CD14-positive monocyte (primary cell): ENCODE data around the gene CEP68. TPM values are rescaled to one million over a fixed set of nuclear protein-coding genes. Genes with fewer than 3 reads are reported as not detected.

Experiments
- DNase-seq, 3 donors: peaks; one replicate each; pipeline ENCODE4 v3.0.0-alpha.2; 2011 to 2022
- H2AFZ ChIP-seq: 2 replicates; pipeline ENCODE4 v1.6.0; 2012; ENCODE audit warnings: mild to moderate bottlenecking, low read depth, low read length, inconsistent platforms; ENCODE audit not compliant: insufficient read depth, poor library complexity, severe bottlenecking
- H3K27ac ChIP-seq, 2 donors: 1 replicate in 1 of 2; 2 replicates in 1 of 2; pipeline ENCODE4 v1.5.1; 2012 to 2013; ENCODE audit warnings: low read length in 2 of 2, control low read depth in 1 of 2, inconsistent platforms in 1 of 2, low read depth in 1 of 2, mild to moderate bottlenecking in 1 of 2
- H3K27me3 ChIP-seq, 2 donors: one replicate each; pipeline versions ENCODE4 v1.6.0 to v1.6.1; 2011 to 2013; ENCODE audit warnings: low read length in 2 of 2; ENCODE audit not compliant: control insufficient read depth in 2 of 2, insufficient read depth in 2 of 2
- H3K36me3 ChIP-seq, 2 donors: replicated peaks in 1 of 2; 1 replicate in 1 of 2; 2 replicates in 1 of 2; pipeline versions ENCODE4 v1.5.1 to v1.6.1; 2012 to 2013; ENCODE audit warnings: low read length in 2 of 2, control low read depth in 1 of 2, inconsistent platforms in 1 of 2, mild to moderate bottlenecking in 1 of 2; ENCODE audit not compliant: insufficient read depth in 2 of 2, control insufficient read depth in 1 of 2
- H3K4me1 ChIP-seq, 2 donors: 1 replicate in 1 of 2; 2 replicates in 1 of 2; pipeline versions ENCODE4 v1.5.1 to v1.6.1; 2012 to 2013; ENCODE audit warnings: low read length in 2 of 2, control low read depth in 1 of 2, inconsistent platforms in 1 of 2, mild to moderate bottlenecking in 1 of 2, moderate library complexity in 1 of 2; ENCODE audit not compliant: insufficient read depth in 2 of 2, control insufficient read depth in 1 of 2
- H3K4me2 ChIP-seq: replicated peaks from 2 replicates; pipeline ENCODE3; 2012; ENCODE audit warnings: low read length, moderate library complexity, mild to moderate bottlenecking; ENCODE audit not compliant: poor library complexity, severe bottlenecking; ENCODE audit errors: extremely low read depth
- H3K4me3 ChIP-seq, 3 experiments: fragments of 200-600 bp in 1 of 3; sonication (generic) in 1 of 3; replicated peaks in 1 of 3; 1 replicate in 2 of 3; 2 replicates in 1 of 3; pipeline ENCODE4 v1.5.1; 2011 to 2013; ENCODE audit warnings: low read length in 3 of 3, mild to moderate bottlenecking in 3 of 3, control low read depth in 2 of 3, low read depth in 2 of 3, inconsistent platforms in 1 of 3, moderate library complexity in 1 of 3
- H3K79me2 ChIP-seq: 2 replicates; pipeline ENCODE4 v1.6.0; 2012; ENCODE audit warnings: mild to moderate bottlenecking, control low read depth, inconsistent platforms, low read length, moderate library complexity; ENCODE audit not compliant: insufficient read depth
- H3K9ac ChIP-seq: 2 replicates; pipeline ENCODE4 v1.6.0; 2017; ENCODE audit warnings: low read length, mild to moderate bottlenecking; ENCODE audit not compliant: insufficient read depth, poor library complexity, severe bottlenecking
- H3K9me3 ChIP-seq, 2 donors: replicated peaks in 1 of 2; 1 replicate in 1 of 2; 2 replicates in 1 of 2; pipeline versions ENCODE4 v1.5.1 to v1.6.1; 2012 to 2013; ENCODE audit warnings: low read length in 2 of 2, control low read depth in 1 of 2; ENCODE audit not compliant: control insufficient read depth in 1 of 2, insufficient read depth in 1 of 2
- H4K20me1 ChIP-seq: 2 replicates; pipeline ENCODE4 v1.6.0; 2012; ENCODE audit warnings: mild to moderate bottlenecking, low read length, control low read depth, moderate library complexity; ENCODE audit not compliant: insufficient read depth
- H3K27ac Mint-ChIP-seq, 7 donors: one replicate each; pipeline ENCODE4 v1.8.0; 2020; ENCODE audit warnings: mild to moderate bottlenecking in 7 of 7, mixed read lengths in 7 of 7, moderate library complexity in 6 of 7, inconsistent platforms in 2 of 7
- H3K27me3 Mint-ChIP-seq, 3 donors: one replicate each; pipeline ENCODE4 v1.8.0; 2021 to 2022; ENCODE audit warnings: low read depth in 3 of 3, mild to moderate bottlenecking in 3 of 3, mixed read lengths in 3 of 3, moderate library complexity in 3 of 3, inconsistent platforms in 1 of 3
- H3K36me3 Mint-ChIP-seq, 2 donors: one replicate each; pipeline ENCODE4 v1.8.0; 2020; ENCODE audit warnings: mixed read lengths in 2 of 2, inconsistent platforms in 1 of 2, mild to moderate bottlenecking in 1 of 2
- H3K4me1 Mint-ChIP-seq: one replicate; pipeline ENCODE4 v1.8.0; 2020; ENCODE audit warnings: mild to moderate bottlenecking, mixed read lengths
- H3K4me3 Mint-ChIP-seq, 2 donors: one replicate each; pipeline ENCODE4 v1.8.0; 2020; ENCODE audit warnings: mild to moderate bottlenecking in 2 of 2, mixed read lengths in 2 of 2, moderate library complexity in 1 of 2
- H3K9me3 Mint-ChIP-seq, 7 donors: one replicate each; pipeline ENCODE4 v1.8.0; 2020 to 2022; ENCODE audit warnings: mixed read lengths in 7 of 7, mild to moderate bottlenecking in 6 of 7, moderate library complexity in 6 of 7, inconsistent platforms in 2 of 7
- WGBS: methylation state at CpG from one replicate; pipeline ENCODE4 v1.1.5; 2013; ENCODE audit warnings: missing lambda C conversion rate; ENCODE audit not compliant: insufficient coverage; 5-methylcytosine and 5-hydroxymethylcytosine counted together
- intact Hi-C, 2 donors: fragments of 100-400 bp; cut with micrococcal nuclease; formaldehyde crosslinking; loops; one replicate each; pipeline versions ENCODE4 v1.15.0 to v1.15.1; 2023
- polyA plus RNA-seq, 3 donors: library from polyadenylated mRNA; depleted of rRNA in 1 of 3; unstranded in 2 of 3; stranded (reverse) in 1 of 3; fragments of 300-500 nt in 2 of 3; fragments of >200 nt in 1 of 3; fragmentation: Illumina TruSeq in 2 of 3; gene quantifications; 1 replicate in 2 of 3; 2 replicates in 1 of 3; pipeline ENCODE4 v1.2.3, GENCODE V29; 2012 to 2021
- TF ChIP-seq, protein P1 (sequence below): fragments of 200-600 bp; IDR thresholded peaks from one replicate; pipeline ENCODE4 v1.8.0; 2022; ENCODE audit warnings: antibody characterized with exemption, mild to moderate bottlenecking

The CEP68 gene
- polyA plus RNA-seq, 3 donors: 2.5 to 6.5 (median 2.8) TPM

- TF ChIP-seq, protein P1, sequence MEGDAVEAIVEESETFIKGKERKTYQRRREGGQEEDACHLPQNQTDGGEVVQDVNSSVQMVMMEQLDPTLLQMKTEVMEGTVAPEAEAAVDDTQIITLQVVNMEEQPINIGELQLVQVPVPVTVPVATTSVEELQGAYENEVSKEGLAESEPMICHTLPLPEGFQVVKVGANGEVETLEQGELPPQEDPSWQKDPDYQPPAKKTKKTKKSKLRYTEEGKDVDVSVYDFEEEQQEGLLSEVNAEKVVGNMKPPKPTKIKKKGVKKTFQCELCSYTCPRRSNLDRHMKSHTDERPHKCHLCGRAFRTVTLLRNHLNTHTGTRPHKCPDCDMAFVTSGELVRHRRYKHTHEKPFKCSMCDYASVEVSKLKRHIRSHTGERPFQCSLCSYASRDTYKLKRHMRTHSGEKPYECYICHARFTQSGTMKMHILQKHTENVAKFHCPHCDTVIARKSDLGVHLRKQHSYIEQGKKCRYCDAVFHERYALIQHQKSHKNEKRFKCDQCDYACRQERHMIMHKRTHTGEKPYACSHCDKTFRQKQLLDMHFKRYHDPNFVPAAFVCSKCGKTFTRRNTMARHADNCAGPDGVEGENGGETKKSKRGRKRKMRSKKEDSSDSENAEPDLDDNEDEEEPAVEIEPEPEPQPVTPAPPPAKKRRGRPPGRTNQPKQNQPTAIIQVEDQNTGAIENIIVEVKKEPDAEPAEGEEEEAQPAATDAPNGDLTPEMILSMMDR: no peak
- no CpG with 5 or more reads among the region's 6 CpGs for WGBS
- H3K27ac ChIP-seq: no peak overlapping the region
- H3K36me3 ChIP-seq: peaks cover 18 to 41% of the 10 kb centered on the region in 2 donors
- H3K9ac ChIP-seq: no peak overlapping the region
- no peaks in the 10 kb centered on the region for H3K27me3 ChIP-seq
- Mint-ChIP-seq H3K36me3 (peaks cover 44 to 50% of the 10 kb centered on the region in 2 donors), H3K27me3 (no peaks in the 10 kb centered on the region), H3K27ac (no peak overlapping the region), H3K4me1 (peaks cover 51% of the 10 kb centered on the region), H3K4me3 (no peak overlapping the region), H3K9me3 (no peaks in the 10 kb centered on the region)
- H3K4me1 ChIP-seq: peaks cover 43 to 45% of the 10 kb centered on the region in 2 donors
- H3K4me2 ChIP-seq: no peak overlapping the region
- no peak overlapping the region for H2AFZ ChIP-seq
- H4K20me1 ChIP-seq: no peaks in the 10 kb centered on the region
- intact Hi-C loops: no loop called here
- no peak overlapping the region for H3K4me3 ChIP-seq
- H3K9me3 ChIP-seq: no peaks in the 10 kb centered on the region
- peaks cover 21% of the 10 kb centered on the region for H3K79me2 ChIP-seq
- no peak for DNase-seq
Measured at GRCh38 chr2:65022189-65022588, 34.0 kb upstream of the CEP68 start.

DNA sequence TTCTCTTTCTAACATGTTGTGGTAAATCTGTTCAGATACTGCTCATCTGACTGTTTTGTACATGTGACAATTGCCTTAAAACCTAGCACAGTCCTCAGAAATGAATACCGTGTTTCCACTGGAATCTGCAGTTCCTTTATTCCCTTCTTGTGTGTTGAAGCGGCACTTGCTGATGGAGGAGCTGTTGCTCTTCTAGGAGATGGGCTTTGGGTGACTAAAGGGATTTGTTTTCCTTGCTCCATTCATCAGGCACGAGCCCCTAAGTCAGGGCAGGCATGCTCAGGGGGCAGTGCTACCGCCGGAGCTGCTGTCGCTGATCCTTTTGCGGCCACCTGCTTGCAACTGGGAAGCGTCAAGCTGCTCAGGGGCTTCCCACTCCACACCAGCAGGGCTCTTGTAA is 32.5 kb upstream of the CEP68 start:
- Mint-ChIP-seq H3K4me1 (peaks cover 48% of the 10 kb centered on the region), H3K4me3 (no peak overlapping the region), H3K27me3 (no peaks in the 10 kb centered on the region), H3K36me3 (peaks cover 41 to 46% of the 10 kb centered on the region in 2 donors), H3K9me3 (no peaks in the 10 kb centered on the region), H3K27ac (no peak overlapping the region)
- Histone ChIP-seq H3K4me3 (no peak overlapping the region), H3K36me3 (peaks cover 18 to 41% of the 10 kb centered on the region in 2 donors), H3K79me2 (peaks cover 21% of the 10 kb centered on the region), H3K9ac (no peak overlapping the region), H3K4me2 (no peak overlapping the region), H4K20me1 (no peaks in the 10 kb centered on the region), H2AFZ (no peak overlapping the region), H3K9me3 (no peaks in the 10 kb centered on the region), H3K27me3 (no peaks in the 10 kb centered on the region), H3K4me1 (peaks cover 40 to 44% of the 10 kb centered on the region in 2 donors), H3K27ac (no peak overlapping the region)
- TF ChIP-seq, protein P1: no peak
- 100% methylated on average over 2 of the region's 8 CpGs for WGBS
- no peak for DNase-seq
- intact Hi-C loops: no loop called here
